Measurements from ENCODE around the gene C1orf167.

DNA sequence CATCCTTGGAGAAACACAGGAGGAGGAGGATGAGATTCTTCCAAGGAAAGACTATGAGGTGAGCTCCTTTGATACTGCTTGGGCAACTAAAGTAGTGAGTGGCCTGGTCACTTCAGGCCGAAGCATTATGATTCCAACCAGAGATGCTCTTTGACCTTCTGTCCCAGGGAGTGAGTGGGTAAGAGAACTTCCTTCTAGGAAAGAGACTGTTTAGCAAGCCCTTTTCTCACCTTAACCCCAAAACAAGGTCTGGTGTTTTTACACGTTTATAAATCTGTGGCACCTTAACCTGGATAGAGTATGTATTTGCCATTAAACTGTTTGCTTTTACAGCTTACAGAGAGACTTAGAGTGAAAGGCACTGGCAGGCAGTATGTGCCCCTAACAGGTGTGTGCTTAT is 45.1 kb downstream of the C1orf167 start:
- TF ChIP-seq RARB (CRISPR knock-in tag; IDR thresholded peaks at IDR 0.05) (no peak), SNAI2 (CRISPR knock-in tag; IDR thresholded peaks at IDR 0.05) (no peak), GLIS3 (CRISPR knock-in tag; IDR thresholded peaks at IDR 0.05) (no peak), ZFP30 (CRISPR knock-in tag; IDR thresholded peaks at IDR 0.05) (no peak), CSDC2 (CRISPR knock-in tag; IDR thresholded peaks at IDR 0.05) (no peak), TCF4 (CRISPR knock-in tag; IDR thresholded peaks at IDR 0.05; ENCODE audit: borderline replicate concordance) (no peak), ESRRG (CRISPR knock-in tag; IDR thresholded peaks at IDR 0.05) (no peak), ZNF70 (CRISPR knock-in tag; IDR thresholded peaks at IDR 0.05) (no peak), ZNF565 (CRISPR knock-in tag; conservative IDR thresholded peaks at IDR 0.05; ENCODE audit: low read depth) (no peak), BACH2 (CRISPR knock-in tag; IDR thresholded peaks at IDR 0.05; ENCODE audit: borderline replicate concordance) (no peak)
- TF ChIP-seq, protein P1, sequence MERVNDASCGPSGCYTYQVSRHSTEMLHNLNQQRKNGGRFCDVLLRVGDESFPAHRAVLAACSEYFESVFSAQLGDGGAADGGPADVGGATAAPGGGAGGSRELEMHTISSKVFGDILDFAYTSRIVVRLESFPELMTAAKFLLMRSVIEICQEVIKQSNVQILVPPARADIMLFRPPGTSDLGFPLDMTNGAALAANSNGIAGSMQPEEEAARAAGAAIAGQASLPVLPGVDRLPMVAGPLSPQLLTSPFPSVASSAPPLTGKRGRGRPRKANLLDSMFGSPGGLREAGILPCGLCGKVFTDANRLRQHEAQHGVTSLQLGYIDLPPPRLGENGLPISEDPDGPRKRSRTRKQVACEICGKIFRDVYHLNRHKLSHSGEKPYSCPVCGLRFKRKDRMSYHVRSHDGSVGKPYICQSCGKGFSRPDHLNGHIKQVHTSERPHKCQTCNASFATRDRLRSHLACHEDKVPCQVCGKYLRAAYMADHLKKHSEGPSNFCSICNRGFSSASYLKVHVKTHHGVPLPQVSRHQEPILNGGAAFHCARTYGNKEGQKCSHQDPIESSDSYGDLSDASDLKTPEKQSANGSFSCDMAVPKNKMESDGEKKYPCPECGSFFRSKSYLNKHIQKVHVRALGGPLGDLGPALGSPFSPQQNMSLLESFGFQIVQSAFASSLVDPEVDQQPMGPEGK (CRISPR knock-in tag; IDR thresholded peaks at IDR 0.05; ENCODE audit: borderline replicate concordance), result no peak

All from SK-N-SH treated with all-trans-retinoic acid at 6 μM for 48 hours (cell line).